HCT116 (cell line): ENCODE measurements around the gene EIF3A. TPM values are rescaled to one million over a fixed set of nuclear protein-coding genes. Genes with fewer than 3 reads are reported as not detected.

Source experiments
- ATAC-seq: fragments of 200-7000 bp; cut with Tn5 transposase; 2 replicates; pipeline ENCODE4 v1.9.1; 2020; ENCODE audit warnings: mild to moderate bottlenecking, moderate library complexity
- BruUV-seq: library from RNA; stranded (reverse); fragments of 400-500 nt; replicated peaks from 2 replicates; lab custom pipeline; 2021; lab: Mats Ljungman, UMichigan
- CTCF ChIA-PET: fragments of 300-600 bp; sonication (Branson Sonifier 250); formaldehyde crosslinking; loops from one replicate; lab custom pipeline; 2021; ENCODE audit warnings: antibody characterized with exemption; lab: Charles Lee
- POLR2A ChIA-PET: fragments of 300-600, 350-600 bp; sonication (Branson Sonifier 250); formaldehyde crosslinking; loops from one replicate; lab custom pipeline; 2021; ENCODE audit warnings: antibody characterized with exemption; lab: Charles Lee
- RAD21 ChIA-PET, 2 experiments: fragments of 300-600 bp; sonication (Branson Sonifier 250); formaldehyde crosslinking; loops; one replicate each; lab custom pipeline; 2023; ENCODE audit warnings: low total read pairs in 2 of 2; ENCODE audit not compliant: uncharacterized antibody in 2 of 2, unreplicated experiment in 2 of 2, low non-redundant PET in 1 of 2; lab: Charles Lee
- DNase-seq: peaks from one replicate; pipeline ENCODE4 v3.0.0-alpha.2; 2010; ENCODE audit warnings: low read depth, low spot score
- H2AFZ ChIP-seq: fragments of 200-600 bp; shearing (Covaris generic), sonication (generic); 2 replicates; pipeline ENCODE4 v1.6.1; 2017; ENCODE audit warnings: low read depth, mixed run types, mixed read lengths, antibody characterized with exemption, low read length; ENCODE audit not compliant: poor library complexity, severe bottlenecking
- H3K27ac ChIP-seq: 2 replicates; pipeline ENCODE4 v1.5.1; 2012; ENCODE audit warnings: low read depth, low read length
- H3K27me3 ChIP-seq: fragments of 200-600 bp; sonication (generic); 2 replicates; pipeline ENCODE4 v1.6.1; 2016; ENCODE audit warnings: mixed run types, low read length, mixed read lengths; ENCODE audit not compliant: insufficient read depth
- H3K36me3 ChIP-seq, 2 experiments: fragments of 200-500 bp in 1 of 2; fragments of 200-600 bp in 1 of 2; sonication (Bioruptor generic) in 1 of 2; sonication (generic) in 1 of 2; 2 replicates each; pipeline versions ENCODE4 v1.5.1 to v1.6.1; 2014 to 2016; ENCODE audit warnings: low read length in 2 of 2, inconsistent platforms in 1 of 2, mixed read lengths in 1 of 2, mixed run types in 1 of 2; ENCODE audit not compliant: insufficient read depth in 2 of 2, control insufficient read depth in 1 of 2
- H3K4me1 ChIP-seq, 2 experiments: fragments of 200-600 bp in 1 of 2; sonication (generic) in 1 of 2; 2 replicates each; pipeline versions ENCODE4 v1.5.1 to v1.6.1; 2012 to 2017; ENCODE audit warnings: low read length in 2 of 2, inconsistent platforms in 1 of 2, mild to moderate bottlenecking in 1 of 2, mixed read lengths in 1 of 2, mixed run types in 1 of 2, moderate library complexity in 1 of 2; ENCODE audit not compliant: insufficient read depth in 2 of 2, control insufficient read depth in 1 of 2
- H3K4me2 ChIP-seq: fragments of 200-600 bp; sonication (generic); 2 replicates; pipeline ENCODE4 v1.6.1; 2017; ENCODE audit warnings: mixed run types, low read length, mixed read lengths
- H3K4me3 ChIP-seq, 2 experiments: fragments of 200-600 bp in 1 of 2; sonication (generic) in 1 of 2; replicated peaks in 1 of 2; 2 replicates each; pipeline ENCODE4 v1.5.1; 2011 to 2016; ENCODE audit warnings: low read length in 2 of 2, control low read depth in 1 of 2, low read depth in 1 of 2, mild to moderate bottlenecking in 1 of 2, mixed read lengths in 1 of 2, mixed run types in 1 of 2
- H3K79me2 ChIP-seq: fragments of 200-600 bp; sonication (generic); 2 replicates; pipeline ENCODE4 v1.6.1; 2017; ENCODE audit warnings: mild to moderate bottlenecking, mixed run types, low read length, moderate library complexity, mixed read lengths; ENCODE audit not compliant: insufficient read depth
- H3K9ac ChIP-seq: fragments of 200-600 bp; sonication (generic); 2 replicates; pipeline ENCODE4 v1.6.1; 2016; ENCODE audit warnings: low read length, mixed read lengths
- H3K9me2 ChIP-seq: fragments of 200-600 bp; sonication (generic), shearing (Covaris generic); 2 replicates; pipeline ENCODE4 v1.6.1; 2017; ENCODE audit warnings: mixed run types, mild to moderate bottlenecking, moderate library complexity; ENCODE audit not compliant: insufficient read depth
- H3K9me3 ChIP-seq, 2 experiments: fragments of 200-500 bp in 1 of 2; fragments of 200-600 bp in 1 of 2; sonication (Bioruptor generic) in 1 of 2; sonication (generic) in 1 of 2; 2 replicates each; pipeline ENCODE4 v1.6.1; 2014 to 2017; ENCODE audit warnings: low read length in 2 of 2, mixed read lengths in 2 of 2, inconsistent platforms in 1 of 2, low read depth in 1 of 2, mild to moderate bottlenecking in 1 of 2, mixed run types in 1 of 2, moderate library complexity in 1 of 2; ENCODE audit not compliant: control insufficient read depth in 1 of 2, insufficient read depth in 1 of 2
- H4K20me1 ChIP-seq: fragments of 200-600 bp; sonication (generic), shearing (Covaris generic); 2 replicates; pipeline ENCODE4 v1.6.1; 2017; ENCODE audit warnings: mixed run types, mild to moderate bottlenecking, moderate library complexity; ENCODE audit not compliant: insufficient read depth
- CEBPB ChIP-seq: IDR thresholded peaks from 2 replicates; pipeline ENCODE4 v1.6.1; 2012; ENCODE audit warnings: low read depth
- EGR1 ChIP-seq: IDR thresholded peaks from 2 replicates; pipeline ENCODE4 v1.6.1; 2012; ENCODE audit warnings: low read depth
- EZH2 ChIP-seq: fragments of 200-600 bp; sonication (generic); IDR thresholded peaks from 2 replicates; pipeline ENCODE4 v1.6.1; 2017; ENCODE audit warnings: antibody characterized with exemption, mixed run types
- EZH2phosphoT487 ChIP-seq: fragments of 200-600 bp; IDR thresholded peaks from 2 replicates; pipeline ENCODE4 v1.6.1; 2018; ENCODE audit warnings: antibody characterized with exemption, borderline replicate concordance
- FOSL1 ChIP-seq: IDR thresholded peaks from 2 replicates; pipeline ENCODE4 v1.6.1; 2012; ENCODE audit warnings: low read depth
- SIN3A ChIP-seq: IDR thresholded peaks from 2 replicates; pipeline ENCODE4 v1.6.1; 2012; ENCODE audit warnings: low read depth
- SRF ChIP-seq: IDR thresholded peaks from 2 replicates; pipeline ENCODE4 v1.6.1; 2012; ENCODE audit warnings: low read depth
- TCF7L2 ChIP-seq: IDR thresholded peaks from 2 replicates; pipeline ENCODE4 v1.7.0; 2011; ENCODE audit warnings: borderline replicate concordance, inconsistent platforms; ENCODE audit not compliant: insufficient read depth, insufficient read length; ENCODE audit errors: extremely low read depth
- YY1 ChIP-seq: IDR thresholded peaks from 2 replicates; pipeline ENCODE4 v1.6.1; 2011; ENCODE audit warnings: low read length, low read depth, moderate library complexity, mild to moderate bottlenecking; ENCODE audit not compliant: insufficient replicate concordance; ENCODE audit errors: extremely low read depth
- intact Hi-C: fragments of 100-400 bp; cut with micrococcal nuclease; formaldehyde crosslinking; loops from 2 replicates; pipeline ENCODE4 v1.10.0; 2022
- total RNA-seq: library from RNA; stranded (reverse); gene quantifications from one replicate; pipeline ENCODE4 v1.2.1, GENCODE V29; 2021; ENCODE audit not compliant: unreplicated experiment
- TF ChIP-seq, protein P1 (sequence below): IDR thresholded peaks from 2 replicates; pipeline ENCODE4 v1.6.1; 2012; ENCODE audit warnings: low read depth
- TF ChIP-seq, protein P2 (sequence below): IDR thresholded peaks from 2 replicates; pipeline ENCODE4 v1.6.1; 2012

Gene EIF3A
- total RNA-seq, 1 experiment from 2014 or later = 271 TPM

- no peak for DNase-seq
- Histone ChIP-seq H3K9me2 (no peaks in the 10 kb centered on the region), H3K79me2 (no peaks in the 10 kb centered on the region), H3K27me3 (no peaks in the 10 kb centered on the region), H3K4me1 (peaks cover 4 to 13% of the 10 kb centered on the region in 2 experiments; a peak in 3 of 4 replicates), H3K9me3 (no peaks in the 10 kb centered on the region), H3K9ac (no peak overlapping the region), H3K27ac (no peak overlapping the region), H3K4me2 (no peak overlapping the region), H3K36me3 (peaks cover 24 to 40% of the 10 kb centered on the region in 2 experiments), H2AFZ (no peak overlapping the region), H4K20me1 (no peaks in the 10 kb centered on the region), H3K4me3 (no peak overlapping the region)
- TF ChIP-seq EGR1 (no peak), SIN3A (no peak), YY1 (no peak)
- ATAC-seq = no peak
- POLR2A ChIA-PET = interaction anchor here (0.7 kb wide), 1 partner anchor 16 kb away, joined by 3 read pairs; no protein-coding TSS in a partner anchor
- CTCF ChIA-PET = no interaction called here
- RAD21 ChIA-PET = no interaction called here
- intact Hi-C loops = no loop called here
- BruUV-seq = no TSS peak
Observed at GRCh38 chr10:119116326-119116951, 35.8 kb upstream of the EIF3A start.

GRCh38 chr10:119115926-119116325 lies 35.3 kb upstream of the EIF3A start:
- intact Hi-C loops = no loop called here
- CTCF ChIA-PET = no interaction called here
- BruUV-seq = no TSS peak
- peaks cover 4 to 13% of the 10 kb centered on the region in 2 experiments; a peak in 3 of 4 replicates for H3K4me1 ChIP-seq
- no peak for DNase-seq
- H4K20me1 ChIP-seq = no peaks in the 10 kb centered on the region
- no peak overlapping the region for H2AFZ ChIP-seq
- H3K9ac ChIP-seq = no peak overlapping the region
- no peak for ATAC-seq
- RAD21 ChIA-PET = no interaction called here
- no peak overlapping the region for H3K27ac ChIP-seq
- no peaks in the 10 kb centered on the region for H3K27me3 ChIP-seq
- TF ChIP-seq YY1 (no peak), TCF7L2 (no peak), EZH2phosphoT487 (no peak), CEBPB (no peak), FOSL1 (no peak), EZH2 (no peak), SRF (no peak)
- TF ChIP-seq, protein P1, sequence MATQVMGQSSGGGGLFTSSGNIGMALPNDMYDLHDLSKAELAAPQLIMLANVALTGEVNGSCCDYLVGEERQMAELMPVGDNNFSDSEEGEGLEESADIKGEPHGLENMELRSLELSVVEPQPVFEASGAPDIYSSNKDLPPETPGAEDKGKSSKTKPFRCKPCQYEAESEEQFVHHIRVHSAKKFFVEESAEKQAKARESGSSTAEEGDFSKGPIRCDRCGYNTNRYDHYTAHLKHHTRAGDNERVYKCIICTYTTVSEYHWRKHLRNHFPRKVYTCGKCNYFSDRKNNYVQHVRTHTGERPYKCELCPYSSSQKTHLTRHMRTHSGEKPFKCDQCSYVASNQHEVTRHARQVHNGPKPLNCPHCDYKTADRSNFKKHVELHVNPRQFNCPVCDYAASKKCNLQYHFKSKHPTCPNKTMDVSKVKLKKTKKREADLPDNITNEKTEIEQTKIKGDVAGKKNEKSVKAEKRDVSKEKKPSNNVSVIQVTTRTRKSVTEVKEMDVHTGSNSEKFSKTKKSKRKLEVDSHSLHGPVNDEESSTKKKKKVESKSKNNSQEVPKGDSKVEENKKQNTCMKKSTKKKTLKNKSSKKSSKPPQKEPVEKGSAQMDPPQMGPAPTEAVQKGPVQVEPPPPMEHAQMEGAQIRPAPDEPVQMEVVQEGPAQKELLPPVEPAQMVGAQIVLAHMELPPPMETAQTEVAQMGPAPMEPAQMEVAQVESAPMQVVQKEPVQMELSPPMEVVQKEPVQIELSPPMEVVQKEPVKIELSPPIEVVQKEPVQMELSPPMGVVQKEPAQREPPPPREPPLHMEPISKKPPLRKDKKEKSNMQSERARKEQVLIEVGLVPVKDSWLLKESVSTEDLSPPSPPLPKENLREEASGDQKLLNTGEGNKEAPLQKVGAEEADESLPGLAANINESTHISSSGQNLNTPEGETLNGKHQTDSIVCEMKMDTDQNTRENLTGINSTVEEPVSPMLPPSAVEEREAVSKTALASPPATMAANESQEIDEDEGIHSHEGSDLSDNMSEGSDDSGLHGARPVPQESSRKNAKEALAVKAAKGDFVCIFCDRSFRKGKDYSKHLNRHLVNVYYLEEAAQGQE = no peak
- TF ChIP-seq, protein P2, sequence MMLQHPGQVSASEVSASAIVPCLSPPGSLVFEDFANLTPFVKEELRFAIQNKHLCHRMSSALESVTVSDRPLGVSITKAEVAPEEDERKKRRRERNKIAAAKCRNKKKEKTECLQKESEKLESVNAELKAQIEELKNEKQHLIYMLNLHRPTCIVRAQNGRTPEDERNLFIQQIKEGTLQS = no peak
- H3K79me2 ChIP-seq = no peaks in the 10 kb centered on the region
- POLR2A ChIA-PET = no interaction called here
- H3K36me3 ChIP-seq = peaks cover 24 to 39% of the 10 kb centered on the region in 2 experiments
- no peaks in the 10 kb centered on the region for H3K9me2 ChIP-seq
- H3K9me3 ChIP-seq = no peaks in the 10 kb centered on the region
- no peak overlapping the region for H3K4me2 ChIP-seq
- H3K4me3 ChIP-seq = no peak overlapping the region
